ENCODE results near the gene PDE10A. TPM values are rescaled to one million over a fixed set of nuclear protein-coding genes. Genes with fewer than 3 reads are reported as not detected.

Gene PDE10A
- total and polyA plus RNA-seq, 9 donors: 5.9 to 344 (median 88.7) TPM

- WGBS, 3 donors: 84 to 94% (median 85%) methylated on average over 11 of the region's 11 CpGs
Measured at GRCh38 chr6:165653607-165654006, 9.4 kb downstream of the PDE10A start.

DNA sequence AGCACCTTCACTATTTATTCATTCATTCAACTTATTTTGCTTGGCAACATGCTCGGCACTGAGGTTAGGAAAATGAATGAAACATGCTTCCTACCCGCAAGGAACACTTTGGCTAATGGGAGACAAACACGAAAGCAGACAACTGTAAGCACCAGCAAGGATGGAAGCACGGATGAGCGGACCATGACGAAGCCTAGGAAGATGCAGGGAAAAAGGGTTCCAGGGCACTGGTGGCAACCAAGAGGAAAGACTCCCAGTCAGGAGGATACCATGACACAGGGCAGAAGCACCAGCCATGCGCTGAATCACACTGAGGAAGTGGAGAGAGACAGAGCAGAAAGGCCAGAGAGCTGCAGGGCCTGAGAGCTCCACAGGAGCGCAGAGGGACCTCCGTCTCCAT lies 9.8 kb downstream of the PDE10A start:
- intact Hi-C loops (cut with DNase I): no loop called here
- no peak for DNase-seq

More at GRCh38 chr6:165653607-165654006, 9.4 kb downstream of the PDE10A start:
- Histone ChIP-seq H3K36me3 (no peaks in the 10 kb centered on the region), H3K27ac (no peak overlapping the region), H3K9me3 (no peaks in the 10 kb centered on the region), H3K4me3 (no peak overlapping the region), H3K27me3 (no peaks in the 10 kb centered on the region), H3K4me1 (ENCODE audit: insufficient read depth) (no peaks in the 10 kb centered on the region)
- TF ChIP-seq POLR2A (IDR thresholded peaks at IDR 0.05) (no peak), EP300 (IDR thresholded peaks at IDR 0.05) (no peak)
- intact Hi-C loops (cut with DNase I): no loop called here
- no peak for DNase-seq

DNA sequence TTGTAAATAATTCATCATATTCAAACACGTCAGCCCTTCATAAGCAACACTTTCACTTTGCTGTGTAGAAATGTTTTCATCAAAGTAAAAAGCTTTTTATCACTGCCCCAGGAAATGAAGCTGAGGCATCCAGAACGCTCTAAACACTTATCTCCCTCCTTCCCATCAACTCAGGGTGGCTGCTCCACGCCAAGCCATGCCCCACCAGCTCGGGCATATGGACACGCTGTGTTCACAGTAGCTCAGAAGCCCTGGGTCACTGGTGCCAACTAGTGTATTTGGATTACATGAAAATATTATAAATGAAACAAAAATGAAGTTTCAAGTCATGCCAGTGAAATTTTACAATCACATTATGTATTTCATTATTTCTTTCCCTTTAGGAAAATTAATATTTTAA lies 10.3 kb downstream of the PDE10A start:
- no peak overlapping the region for H3K27ac ChIP-seq
- no peak overlapping the region for H3K4me3 ChIP-seq
- H3K27me3 ChIP-seq: no peaks in the 10 kb centered on the region
- H3K9me3 ChIP-seq: no peaks in the 10 kb centered on the region
- DNase-seq: no peak
- H3K36me3 ChIP-seq: no peaks in the 10 kb centered on the region
- intact Hi-C loops (cut with DNase I): no loop called here
- 25 to 62% (median 44%) methylated on average over 5 of the region's 5 CpGs for WGBS, 3 donors
- TF ChIP-seq, protein P1, sequence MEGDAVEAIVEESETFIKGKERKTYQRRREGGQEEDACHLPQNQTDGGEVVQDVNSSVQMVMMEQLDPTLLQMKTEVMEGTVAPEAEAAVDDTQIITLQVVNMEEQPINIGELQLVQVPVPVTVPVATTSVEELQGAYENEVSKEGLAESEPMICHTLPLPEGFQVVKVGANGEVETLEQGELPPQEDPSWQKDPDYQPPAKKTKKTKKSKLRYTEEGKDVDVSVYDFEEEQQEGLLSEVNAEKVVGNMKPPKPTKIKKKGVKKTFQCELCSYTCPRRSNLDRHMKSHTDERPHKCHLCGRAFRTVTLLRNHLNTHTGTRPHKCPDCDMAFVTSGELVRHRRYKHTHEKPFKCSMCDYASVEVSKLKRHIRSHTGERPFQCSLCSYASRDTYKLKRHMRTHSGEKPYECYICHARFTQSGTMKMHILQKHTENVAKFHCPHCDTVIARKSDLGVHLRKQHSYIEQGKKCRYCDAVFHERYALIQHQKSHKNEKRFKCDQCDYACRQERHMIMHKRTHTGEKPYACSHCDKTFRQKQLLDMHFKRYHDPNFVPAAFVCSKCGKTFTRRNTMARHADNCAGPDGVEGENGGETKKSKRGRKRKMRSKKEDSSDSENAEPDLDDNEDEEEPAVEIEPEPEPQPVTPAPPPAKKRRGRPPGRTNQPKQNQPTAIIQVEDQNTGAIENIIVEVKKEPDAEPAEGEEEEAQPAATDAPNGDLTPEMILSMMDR (IDR thresholded peaks at IDR 0.05): no peak
- no peak for TF ChIP-seq POLR2A (IDR thresholded peaks at IDR 0.05)
- TF ChIP-seq EP300 (IDR thresholded peaks at IDR 0.05): no peak
- H3K4me1 ChIP-seq (ENCODE audit: insufficient read depth): no peaks in the 10 kb centered on the region

More for the DNA sequence above, 9.8 kb downstream of the PDE10A start:
- Histone ChIP-seq H3K9me3 (no peaks in the 10 kb centered on the region), H3K27me3 (no peaks in the 10 kb centered on the region), H3K4me3 (no peak overlapping the region), H3K36me3 (no peaks in the 10 kb centered on the region), H3K4me1 (ENCODE audit: insufficient read depth) (no peaks in the 10 kb centered on the region), H3K27ac (no peak overlapping the region)
- 66 to 85% (median 67%) methylated on average over 9 of the region's 9 CpGs for WGBS, 3 donors
- no peak for TF ChIP-seq EP300 (IDR thresholded peaks at IDR 0.05)
- TF ChIP-seq, protein P1 (IDR thresholded peaks at IDR 0.05): no peak

DNA sequence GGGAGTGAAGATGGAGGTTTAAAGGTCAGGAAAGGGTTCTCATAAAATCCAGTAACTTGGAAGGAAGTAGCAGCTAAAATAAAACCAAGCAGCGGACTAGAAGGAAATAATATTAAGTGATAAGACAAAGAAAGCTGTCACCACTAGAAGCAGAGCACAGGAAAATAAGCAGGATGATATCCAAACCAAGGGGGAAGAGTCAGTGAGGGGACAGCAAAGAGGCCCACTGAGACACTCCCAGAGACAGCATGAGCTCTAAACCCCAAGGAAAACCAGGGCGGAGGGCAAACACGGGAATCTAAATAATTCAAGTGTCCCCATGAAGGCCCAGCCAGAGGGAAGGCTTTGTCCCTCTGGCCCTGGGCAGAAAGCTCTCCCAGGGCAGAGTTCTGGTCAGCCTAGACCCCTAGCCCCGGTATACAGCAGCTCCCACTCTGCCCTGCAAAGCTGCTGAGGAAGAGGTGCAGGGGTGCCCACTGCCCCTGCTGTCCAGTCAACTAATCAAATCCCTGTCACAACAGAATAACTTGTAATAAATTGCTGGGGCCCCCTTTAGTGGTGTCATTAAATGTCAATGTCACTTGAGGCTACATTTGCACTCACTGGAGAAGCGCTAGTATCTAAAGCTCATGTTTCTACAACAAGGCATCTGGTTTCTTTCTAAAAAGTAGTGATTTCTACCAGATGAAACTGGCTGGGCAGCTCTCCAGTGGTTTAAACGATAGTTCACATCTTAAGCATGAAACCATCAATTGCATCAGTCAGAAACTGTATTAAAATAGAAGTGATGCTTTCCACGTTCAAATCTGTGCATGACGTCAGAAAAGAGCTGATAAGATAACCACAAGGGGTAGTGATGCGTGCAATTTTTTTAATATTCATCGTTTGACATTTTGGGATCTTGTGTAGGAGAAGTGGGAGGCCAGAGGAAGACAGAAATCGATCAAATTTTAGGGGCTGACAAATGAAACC lies 13.6 kb downstream of the PDE10A start:
- DNase-seq: peak in 1 of 5 donors; percentile 58
- Histone ChIP-seq H3K36me3 (no peaks in the 10 kb centered on the region), H3K27ac (no peak overlapping the region), H3K4me3 (no peak overlapping the region), H3K27me3 (no peaks in the 10 kb centered on the region), H3K9me3 (no peaks in the 10 kb centered on the region), H3K4me1 (ENCODE audit: insufficient read depth) (no peaks in the 10 kb centered on the region)
- TF ChIP-seq POLR2A (IDR thresholded peaks at IDR 0.05) (no peak), EP300 (IDR thresholded peaks at IDR 0.05) (no peak)
- TF ChIP-seq, protein P1 (IDR thresholded peaks at IDR 0.05): no peak
- 46 to 50% (median 47%) methylated on average over 11 of the region's 11 CpGs for WGBS, 3 donors
- intact Hi-C loops (cut with DNase I): no loop called here

GRCh38 chr6:165647041-165647440 lies 16.0 kb downstream of the PDE10A start:
- H3K9me3 ChIP-seq: no peaks in the 10 kb centered on the region
- no peak for DNase-seq
- no peaks in the 10 kb centered on the region for H3K4me1 ChIP-seq (ENCODE audit: insufficient read depth)
- TF ChIP-seq EP300 (IDR thresholded peaks at IDR 0.05) (no peak), POLR2A (IDR thresholded peaks at IDR 0.05) (no peak)
- TF ChIP-seq, protein P1 (IDR thresholded peaks at IDR 0.05): no peak
- no peak overlapping the region for H3K4me3 ChIP-seq
- H3K27me3 ChIP-seq: no peaks in the 10 kb centered on the region
- intact Hi-C loops (cut with DNase I): no loop called here
- no peaks in the 10 kb centered on the region for H3K36me3 ChIP-seq
- WGBS, 3 donors: 33 to 43% (median 36%) methylated on average over 6 of the region's 6 CpGs
- H3K27ac ChIP-seq: no peak overlapping the region

Measured in ovary (tissue), 9 donors.